ENCODE measurements around the gene DHX30. TPM values are rescaled to one million over a fixed set of nuclear protein-coding genes. Genes with fewer than 3 reads are reported as not detected.

The DHX30 gene, protein sequence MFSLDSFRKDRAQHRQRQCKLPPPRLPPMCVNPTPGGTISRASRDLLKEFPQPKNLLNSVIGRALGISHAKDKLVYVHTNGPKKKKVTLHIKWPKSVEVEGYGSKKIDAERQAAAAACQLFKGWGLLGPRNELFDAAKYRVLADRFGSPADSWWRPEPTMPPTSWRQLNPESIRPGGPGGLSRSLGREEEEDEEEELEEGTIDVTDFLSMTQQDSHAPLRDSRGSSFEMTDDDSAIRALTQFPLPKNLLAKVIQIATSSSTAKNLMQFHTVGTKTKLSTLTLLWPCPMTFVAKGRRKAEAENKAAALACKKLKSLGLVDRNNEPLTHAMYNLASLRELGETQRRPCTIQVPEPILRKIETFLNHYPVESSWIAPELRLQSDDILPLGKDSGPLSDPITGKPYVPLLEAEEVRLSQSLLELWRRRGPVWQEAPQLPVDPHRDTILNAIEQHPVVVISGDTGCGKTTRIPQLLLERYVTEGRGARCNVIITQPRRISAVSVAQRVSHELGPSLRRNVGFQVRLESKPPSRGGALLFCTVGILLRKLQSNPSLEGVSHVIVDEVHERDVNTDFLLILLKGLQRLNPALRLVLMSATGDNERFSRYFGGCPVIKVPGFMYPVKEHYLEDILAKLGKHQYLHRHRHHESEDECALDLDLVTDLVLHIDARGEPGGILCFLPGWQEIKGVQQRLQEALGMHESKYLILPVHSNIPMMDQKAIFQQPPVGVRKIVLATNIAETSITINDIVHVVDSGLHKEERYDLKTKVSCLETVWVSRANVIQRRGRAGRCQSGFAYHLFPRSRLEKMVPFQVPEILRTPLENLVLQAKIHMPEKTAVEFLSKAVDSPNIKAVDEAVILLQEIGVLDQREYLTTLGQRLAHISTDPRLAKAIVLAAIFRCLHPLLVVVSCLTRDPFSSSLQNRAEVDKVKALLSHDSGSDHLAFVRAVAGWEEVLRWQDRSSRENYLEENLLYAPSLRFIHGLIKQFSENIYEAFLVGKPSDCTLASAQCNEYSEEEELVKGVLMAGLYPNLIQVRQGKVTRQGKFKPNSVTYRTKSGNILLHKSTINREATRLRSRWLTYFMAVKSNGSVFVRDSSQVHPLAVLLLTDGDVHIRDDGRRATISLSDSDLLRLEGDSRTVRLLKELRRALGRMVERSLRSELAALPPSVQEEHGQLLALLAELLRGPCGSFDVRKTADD
- total RNA-seq (2022; extraction: Qiagen RNA extraction), result 35.9 to 46.3 TPM (median 43.8 TPM) in 5 replicates

GRCh38 chr3:47802734-47803479 lies at the start of gene DHX30:
Gene DHX30, plus strand, starts transcription at chr3:47803138. Its CDS starts 7,546 bp downstream, at chr3:47810684.

GRCh38 chr3:47781685-47782445 lies 21.1 kb upstream of the DHX30 start, which contains the start of gene SMARCC1:
Gene SMARCC1, minus strand, starts transcription at chr3:47781893. Its CDS starts 96 bp downstream, at chr3:47781797.

Other genes with a start within 250 kb of the DHX30 start
- gene CSPG5, start 224.3 kb upstream of the DHX30 start, total RNA-seq (2022; extraction: Qiagen RNA extraction), result 0.55 to 1.3 TPM (median 0.94 TPM) in 5 replicates
- 20.8 to 25.8 TPM (median 24.2 TPM) in 5 replicates for gene SMARCC1, start 21.2 kb upstream of the DHX30 start, total RNA-seq (2022; extraction: Qiagen RNA extraction)
- gene MAP4, start 213.3 kb downstream of the DHX30 start, total RNA-seq (2022; extraction: Qiagen RNA extraction), result 90.0 to 103 TPM (median 101 TPM) in 5 replicates